NT2/D1 (cell line): Measurements from ENCODE around the gene RUNX2.

Experiments used
- SUZ12 ChIP-seq: IDR thresholded peaks from 2 replicates; pipeline ENCODE4 v1.6.1; 2011; ENCODE audit not compliant: insufficient read length, insufficient read depth; ENCODE audit errors: extremely low read depth
- YY1 ChIP-seq: IDR thresholded peaks from 2 replicates; pipeline ENCODE4 v1.6.1; 2011; ENCODE audit not compliant: insufficient read length, insufficient read depth

DNA sequence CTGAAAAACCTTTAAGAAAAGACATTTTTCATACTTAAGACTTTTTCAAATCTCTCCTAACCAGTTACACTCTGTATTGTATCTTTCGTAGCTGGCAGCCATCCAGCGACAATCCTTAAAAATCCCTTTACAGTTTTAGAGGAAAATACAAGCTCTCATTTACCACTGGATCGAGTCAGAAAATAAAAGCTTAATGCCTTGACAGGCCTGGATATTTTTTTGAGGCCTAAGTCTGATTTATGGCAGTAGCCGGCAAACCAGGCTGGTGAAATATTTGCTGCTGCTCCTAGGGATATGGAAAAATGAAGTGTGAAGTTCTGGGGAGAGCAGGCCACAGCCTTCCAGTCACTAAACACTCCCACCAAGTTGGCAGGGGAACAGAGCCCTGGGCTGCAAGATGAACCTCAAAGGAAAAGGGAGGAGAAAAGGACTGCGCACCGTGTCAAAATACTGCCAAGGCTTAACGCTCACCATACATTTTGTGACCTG lies 262.6 kb downstream of the RUNX2 start:
- TF ChIP-seq YY1 (no peak), SUZ12 (no peak)
